ENCODE data around the gene EEF1A2. TPM values are rescaled to one million over a fixed set of nuclear protein-coding genes. Genes with fewer than 3 reads are reported as not detected.

The EEF1A2 gene
- total and polyA plus RNA-seq, 2 of the 4 experiments (the other 2 are of a cell fraction): 1.3 to 4.6 TPM

DNA sequence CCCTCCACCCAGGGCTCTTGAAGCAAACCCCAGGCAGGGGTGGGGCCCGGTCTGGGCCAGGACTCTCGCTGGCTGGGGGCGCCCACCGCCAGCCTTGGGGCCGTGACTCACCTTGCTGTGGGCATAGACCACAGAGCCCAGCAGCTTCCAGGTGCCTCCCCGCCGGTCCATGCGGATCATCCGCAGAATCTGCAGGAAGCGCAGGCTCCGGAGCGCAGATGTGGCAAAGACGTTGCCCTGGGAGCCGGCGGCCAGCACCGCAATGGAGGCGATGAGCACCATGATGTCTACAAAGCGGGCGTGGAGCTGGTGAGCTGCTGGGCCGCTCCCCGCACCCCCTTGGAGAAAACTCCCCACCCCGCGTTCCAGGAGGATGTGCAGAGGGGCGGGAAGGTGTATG, 54.3 kb downstream of the EEF1A2 start:
- BruUV-seq (replicated peaks): no TSS peak
- Histone ChIP-seq H3K4me1 (ENCODE audit: control insufficient read depth, insufficient read depth, low read length) (no peaks in the 10 kb centered on the region), H3K9me1 (ENCODE audit: insufficient read depth, low read length) (no peaks in the 10 kb centered on the region), H4K8ac (ENCODE audit: low read depth in 2 of 2, low read length in 2 of 2) (no peak overlapping the region), H3K23ac (ENCODE audit: low read depth, low read length) (no peak overlapping the region), H2BK5ac (ENCODE audit: low read depth, low read length, poor library complexity, severe bottlenecking) (no peak overlapping the region), H3K4me3 (ENCODE audit: insufficient read depth, low read depth, low read length) (no peak overlapping the region), H2BK15ac (ENCODE audit: low read depth, low read length) (no peak overlapping the region), H2AK5ac (ENCODE audit: low read depth, low read length) (no peak overlapping the region), H3K27me3 (ENCODE audit: control insufficient read depth, insufficient read depth, low read length) (peaks cover 15% of the 10 kb centered on the region; the same call in 1 of the 2 replicates), H3K14ac (replicated peaks; ENCODE audit: low read depth, low read length) (no peak overlapping the region), H3K79me1 (ENCODE audit: low read depth in 1 of 2, low read length in 2 of 2) (no peaks in the 10 kb centered on the region), H2AK9ac (replicated peaks; ENCODE audit: low read depth, low read length, poor library complexity) (no peak overlapping the region), H3K9ac (ENCODE audit: low read depth, low read length) (no peak overlapping the region), H2BK120ac (ENCODE audit: low read depth, low read length) (no peak overlapping the region), H3K4ac (ENCODE audit: low read depth, low read length) (no peak overlapping the region), H4K91ac (ENCODE audit: insufficient read depth, low read depth, low read length) (no peak overlapping the region), H3K4me2 (ENCODE audit: low read depth, low read length) (no peak overlapping the region), H4K20me1 (ENCODE audit: insufficient read depth, low read length) (no peaks in the 10 kb centered on the region), H2BK20ac (ENCODE audit: low read depth, low read length) (no peak overlapping the region), H3K56ac (ENCODE audit: extremely low read depth, insufficient read depth, low read length) (no peak overlapping the region), H3K9me3 (ENCODE audit: control insufficient read depth, insufficient read depth, low read length) (no peaks in the 10 kb centered on the region), H3K18ac (ENCODE audit: low read depth, low read length) (no peak overlapping the region), H4K5ac (ENCODE audit: low read depth, low read length) (no peak overlapping the region), H2AFZ (replicated peaks; ENCODE audit: low read length, poor library complexity) (no peak overlapping the region), H3K27ac (ENCODE audit: insufficient read depth, low read length) (no peak overlapping the region), H3K36me3 (ENCODE audit: control insufficient read depth, insufficient read depth, low read length) (no peaks in the 10 kb centered on the region)
- ATAC-seq (ENCODE audit: low read depth) (no peak), DNase-seq (no peak)
- CTCF ChIA-PET: no interaction called here
- in situ Hi-C loops (cut with MboI; ENCODE audit: low sequenced_read_pairs) (no loop called here), dilution Hi-C loops (cut with HindIII; ENCODE audit: low sequenced_read_pairs, unreplicated experiment) (no loop called here), intact Hi-C loops (cut with micrococcal nuclease) (no loop called here)
- TF ChIP-seq POLR2A (IDR thresholded peaks at IDR 0.05; ENCODE audit: low read depth, low read length) (no peak), USF2 (IDR thresholded peaks at IDR 0.05; ENCODE audit: low read depth, low read length) (no peak), MXI1 (IDR thresholded peaks at IDR 0.05; ENCODE audit: borderline replicate concordance, low read depth, low read length) (no peak), CTCF (conservative IDR thresholded peaks at IDR 0.05; ENCODE audit: low read depth, low read length) (no peak), CHD1 (IDR thresholded peaks at IDR 0.05; ENCODE audit: low read depth, low read length) (no peak), FOS (IDR thresholded peaks at IDR 0.05; ENCODE audit: low read depth, low read length) (no peak), BHLHE40 (IDR thresholded peaks at IDR 0.05; ENCODE audit: low read depth, low read length) (no peak), RFX5 (IDR thresholded peaks at IDR 0.05; ENCODE audit: low read depth, low read length) (no peak), MAFK (IDR thresholded peaks at IDR 0.05; ENCODE audit: low read depth, low read length) (no peak), MAZ (IDR thresholded peaks at IDR 0.05; ENCODE audit: borderline replicate concordance, low read depth, low read length) (no peak)
- TF ChIP-seq, protein P1, sequence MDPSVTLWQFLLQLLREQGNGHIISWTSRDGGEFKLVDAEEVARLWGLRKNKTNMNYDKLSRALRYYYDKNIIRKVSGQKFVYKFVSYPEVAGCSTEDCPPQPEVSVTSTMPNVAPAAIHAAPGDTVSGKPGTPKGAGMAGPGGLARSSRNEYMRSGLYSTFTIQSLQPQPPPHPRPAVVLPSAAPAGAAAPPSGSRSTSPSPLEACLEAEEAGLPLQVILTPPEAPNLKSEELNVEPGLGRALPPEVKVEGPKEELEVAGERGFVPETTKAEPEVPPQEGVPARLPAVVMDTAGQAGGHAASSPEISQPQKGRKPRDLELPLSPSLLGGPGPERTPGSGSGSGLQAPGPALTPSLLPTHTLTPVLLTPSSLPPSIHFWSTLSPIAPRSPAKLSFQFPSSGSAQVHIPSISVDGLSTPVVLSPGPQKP (IDR thresholded peaks at IDR 0.05; ENCODE audit: borderline replicate concordance, low read depth, low read length): no peak
- WGBS, 2 experiments (ENCODE audit: extremely low coverage in 2 of 2, insufficient read length in 1 of 2): 86% methylated on average over 21 of the region's 24 CpGs; no CpG with 5 or more reads in 1 of the 2 experiments
- POLR2A ChIA-PET (ENCODE audit: unreplicated experiment): no interaction called here

Measured in IMR-90 (cell line).